ENCODE measurements around the gene ANO6.

The ANO6 gene

DNA sequence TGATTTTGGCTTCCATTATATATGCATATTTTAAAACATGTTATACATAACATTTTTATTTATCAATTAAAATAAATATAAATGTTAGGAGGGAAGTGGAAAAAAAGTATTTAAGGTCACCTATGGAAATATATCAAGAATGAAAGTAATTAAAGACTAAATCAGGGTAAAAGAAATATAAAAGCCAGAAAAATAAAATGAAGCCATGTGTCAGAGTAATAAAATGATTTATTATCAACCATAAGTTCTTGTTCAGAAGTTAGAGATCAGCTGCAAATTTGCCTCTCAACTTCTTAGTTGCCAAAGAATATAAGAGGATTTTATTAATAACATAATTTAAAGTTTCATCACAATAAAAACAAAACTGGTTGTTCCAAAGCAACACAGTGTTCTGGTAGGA, 121.9 kb downstream of the ANO6 start:
- 0 out of 2 replicates have a peak, but pooled peaks cover 2% of the 10 kb centered on the region for H3K79me2 ChIP-seq (ENCODE audit: low read length)
- H2AFZ ChIP-seq (ENCODE audit: low read length): no peak overlapping the region
- no peak overlapping the region for H3K27ac ChIP-seq (ENCODE audit: low read length)
- no peaks in the 10 kb centered on the region for H3K9me3 ChIP-seq (replicated peaks; ENCODE audit: insufficient read depth, low read length)
- H3K27me3 ChIP-seq (replicated peaks; ENCODE audit: insufficient read depth, low read length): no peaks in the 10 kb centered on the region
- no peaks in the 10 kb centered on the region for H4K20me1 ChIP-seq (ENCODE audit: insufficient read depth, low read length)
- no peak overlapping the region for H3K4me3 ChIP-seq (ENCODE audit: low read length)
- DNase-seq: no peak
- no peaks in the 10 kb centered on the region for H3F3A ChIP-seq (ENCODE audit: insufficient read depth, low read length)
- TF ChIP-seq EZH2 (optimal IDR thresholded peaks at IDR 0.05; ENCODE audit: low read depth, low read length): no peak
- TF ChIP-seq, protein P1, sequence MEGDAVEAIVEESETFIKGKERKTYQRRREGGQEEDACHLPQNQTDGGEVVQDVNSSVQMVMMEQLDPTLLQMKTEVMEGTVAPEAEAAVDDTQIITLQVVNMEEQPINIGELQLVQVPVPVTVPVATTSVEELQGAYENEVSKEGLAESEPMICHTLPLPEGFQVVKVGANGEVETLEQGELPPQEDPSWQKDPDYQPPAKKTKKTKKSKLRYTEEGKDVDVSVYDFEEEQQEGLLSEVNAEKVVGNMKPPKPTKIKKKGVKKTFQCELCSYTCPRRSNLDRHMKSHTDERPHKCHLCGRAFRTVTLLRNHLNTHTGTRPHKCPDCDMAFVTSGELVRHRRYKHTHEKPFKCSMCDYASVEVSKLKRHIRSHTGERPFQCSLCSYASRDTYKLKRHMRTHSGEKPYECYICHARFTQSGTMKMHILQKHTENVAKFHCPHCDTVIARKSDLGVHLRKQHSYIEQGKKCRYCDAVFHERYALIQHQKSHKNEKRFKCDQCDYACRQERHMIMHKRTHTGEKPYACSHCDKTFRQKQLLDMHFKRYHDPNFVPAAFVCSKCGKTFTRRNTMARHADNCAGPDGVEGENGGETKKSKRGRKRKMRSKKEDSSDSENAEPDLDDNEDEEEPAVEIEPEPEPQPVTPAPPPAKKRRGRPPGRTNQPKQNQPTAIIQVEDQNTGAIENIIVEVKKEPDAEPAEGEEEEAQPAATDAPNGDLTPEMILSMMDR (IDR thresholded peaks at IDR 0.05; ENCODE audit: low read length): no peak
- TF ChIP-seq EZH2phosphoT487 (IDR thresholded peaks at IDR 0.05; ENCODE audit: low read length): no peak
- H3K4me1 ChIP-seq (ENCODE audit: low read length): no peaks in the 10 kb centered on the region
- no peaks in the 10 kb centered on the region for H3K36me3 ChIP-seq (replicated peaks; ENCODE audit: insufficient read depth, low read length)
- no peaks in the 10 kb centered on the region for H3K9me2 ChIP-seq (replicated peaks; ENCODE audit: insufficient read depth, low read length)
- H3K4me2 ChIP-seq (ENCODE audit: low read depth, low read length): no peak overlapping the region
- H3K9ac ChIP-seq (ENCODE audit: low read length): no peak overlapping the region

DNA sequence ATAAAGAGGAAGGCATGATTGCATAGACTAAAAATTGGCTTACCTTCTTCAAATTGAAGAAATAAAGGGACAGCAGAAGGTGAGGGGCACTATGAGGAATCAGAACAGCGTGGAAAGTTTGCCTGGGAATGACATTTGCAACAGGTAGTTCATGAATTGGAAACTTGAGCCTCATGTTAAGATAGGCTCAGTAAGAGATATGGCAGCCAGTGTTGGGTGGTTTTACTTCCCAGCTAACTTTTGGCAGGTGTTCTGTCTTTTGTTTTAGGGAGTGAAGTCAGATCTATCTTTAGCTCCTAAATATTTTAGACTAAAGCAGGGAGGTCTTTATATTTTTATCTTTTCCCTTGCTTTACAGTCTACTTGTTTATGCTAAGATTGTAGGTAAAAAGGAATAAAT, 122.4 kb downstream of the ANO6 start:
- Histone ChIP-seq H3K9ac (ENCODE audit: low read length) (no peak overlapping the region), H4K20me1 (ENCODE audit: insufficient read depth, low read length) (no peaks in the 10 kb centered on the region), H3K4me3 (ENCODE audit: low read length) (no peak overlapping the region), H3F3A (ENCODE audit: insufficient read depth, low read length) (no peaks in the 10 kb centered on the region), H3K4me1 (ENCODE audit: low read length) (no peaks in the 10 kb centered on the region), H3K9me2 (replicated peaks; ENCODE audit: insufficient read depth, low read length) (no peaks in the 10 kb centered on the region), H3K27me3 (replicated peaks; ENCODE audit: insufficient read depth, low read length) (no peaks in the 10 kb centered on the region), H3K79me2 (ENCODE audit: low read length) (0 out of 2 replicates have a peak, but pooled peaks cover 2% of the 10 kb centered on the region), H3K27ac (ENCODE audit: low read length) (no peak overlapping the region), H2AFZ (ENCODE audit: low read length) (no peak overlapping the region), H3K9me3 (replicated peaks; ENCODE audit: insufficient read depth, low read length) (no peaks in the 10 kb centered on the region), H3K36me3 (replicated peaks; ENCODE audit: insufficient read depth, low read length) (no peaks in the 10 kb centered on the region), H3K4me2 (ENCODE audit: low read depth, low read length) (no peak overlapping the region)
- TF ChIP-seq, protein P1 (IDR thresholded peaks at IDR 0.05; ENCODE audit: low read length): no peak
- TF ChIP-seq EZH2 (optimal IDR thresholded peaks at IDR 0.05; ENCODE audit: low read depth, low read length): no peak
- TF ChIP-seq EZH2phosphoT487 (IDR thresholded peaks at IDR 0.05; ENCODE audit: low read length): no peak
- no peak for DNase-seq

DNA sequence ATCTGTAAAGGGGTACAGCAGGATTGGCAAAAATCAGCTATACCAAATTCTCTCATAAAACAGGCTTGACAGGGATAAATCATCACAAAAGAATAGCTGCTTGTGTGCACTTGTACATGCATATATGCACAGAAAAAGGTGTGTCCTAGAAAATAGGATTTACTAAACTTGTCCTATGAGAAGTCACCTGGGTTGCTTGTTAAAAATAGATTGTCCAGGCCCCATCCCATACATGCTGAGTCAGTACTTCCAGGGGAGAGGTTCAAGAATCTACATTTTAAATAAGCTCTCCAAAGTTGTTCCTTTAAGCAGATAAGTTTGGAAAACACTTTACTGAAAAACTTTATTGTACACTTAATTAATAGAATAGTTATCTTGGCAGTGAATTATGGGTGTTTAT, 123.1 kb downstream of the ANO6 start:
- Histone ChIP-seq H2AFZ (ENCODE audit: low read length) (no peak overlapping the region), H3K9ac (ENCODE audit: low read length) (no peak overlapping the region), H3K4me3 (ENCODE audit: low read length) (no peak overlapping the region), H3K4me1 (ENCODE audit: low read length) (no peaks in the 10 kb centered on the region), H3K36me3 (replicated peaks; ENCODE audit: insufficient read depth, low read length) (no peaks in the 10 kb centered on the region), H3F3A (ENCODE audit: insufficient read depth, low read length) (no peaks in the 10 kb centered on the region), H3K27ac (ENCODE audit: low read length) (no peak overlapping the region), H3K9me2 (replicated peaks; ENCODE audit: insufficient read depth, low read length) (no peaks in the 10 kb centered on the region), H4K20me1 (ENCODE audit: insufficient read depth, low read length) (no peaks in the 10 kb centered on the region), H3K27me3 (replicated peaks; ENCODE audit: insufficient read depth, low read length) (no peaks in the 10 kb centered on the region), H3K9me3 (replicated peaks; ENCODE audit: insufficient read depth, low read length) (no peaks in the 10 kb centered on the region), H3K79me2 (ENCODE audit: low read length) (0 out of 2 replicates have a peak, but pooled peaks cover 2% of the 10 kb centered on the region), H3K4me2 (ENCODE audit: low read depth, low read length) (no peak overlapping the region)
- TF ChIP-seq, protein P1 (IDR thresholded peaks at IDR 0.05; ENCODE audit: low read length): no peak
- TF ChIP-seq EZH2phosphoT487 (IDR thresholded peaks at IDR 0.05; ENCODE audit: low read length) (no peak), EZH2 (optimal IDR thresholded peaks at IDR 0.05; ENCODE audit: low read depth, low read length) (no peak)
- DNase-seq: no peak
